ENCODE results near the gene CEP162.
"Not testable (repeated sequence)": the region's sequence is repeated elsewhere in the genome, so short reads cannot be mapped to it uniquely, and the experiment has no call there.

Gene CEP162

DNA sequence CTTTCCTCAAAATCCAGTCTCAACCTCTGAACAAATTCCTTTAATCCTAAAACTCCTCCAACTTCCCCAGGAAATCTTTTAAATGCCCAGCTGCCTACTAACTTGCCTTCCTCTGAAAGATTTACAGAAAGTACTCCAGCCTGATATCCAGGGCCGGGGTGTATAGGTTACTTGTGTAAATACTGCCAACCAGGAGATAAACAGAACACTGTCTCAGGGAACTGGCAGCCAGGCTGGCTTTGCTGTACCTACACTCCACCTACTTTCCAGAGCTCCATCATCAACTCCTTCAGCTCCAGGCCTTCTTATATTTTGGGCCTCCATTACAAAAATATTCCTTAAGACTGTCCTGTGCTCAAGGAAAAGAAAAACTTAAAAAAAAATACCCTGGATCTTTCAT, 85.9 kb downstream of the CEP162 start:
- DNase-seq = no peak

DNA sequence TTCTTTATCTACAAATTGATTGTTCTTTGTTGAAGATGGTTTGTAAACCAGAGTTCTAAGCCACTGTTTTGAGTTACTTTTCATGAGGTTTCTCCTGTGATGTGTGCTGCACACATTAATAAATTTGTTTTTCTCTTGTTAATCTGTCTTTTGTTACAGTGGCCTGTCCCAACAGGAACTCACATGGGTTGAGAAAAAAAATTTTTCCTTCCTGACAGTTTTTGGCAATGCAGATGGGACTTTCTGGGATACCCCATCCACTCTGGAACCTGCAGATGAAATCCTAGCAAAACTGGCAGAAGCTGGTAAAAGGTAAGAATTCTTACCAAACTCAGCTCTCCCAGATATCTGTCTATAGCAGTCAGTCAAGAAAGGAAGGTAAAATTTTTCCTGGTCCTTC, 88.1 kb downstream of the CEP162 start:
- no peak for DNase-seq

DNA sequence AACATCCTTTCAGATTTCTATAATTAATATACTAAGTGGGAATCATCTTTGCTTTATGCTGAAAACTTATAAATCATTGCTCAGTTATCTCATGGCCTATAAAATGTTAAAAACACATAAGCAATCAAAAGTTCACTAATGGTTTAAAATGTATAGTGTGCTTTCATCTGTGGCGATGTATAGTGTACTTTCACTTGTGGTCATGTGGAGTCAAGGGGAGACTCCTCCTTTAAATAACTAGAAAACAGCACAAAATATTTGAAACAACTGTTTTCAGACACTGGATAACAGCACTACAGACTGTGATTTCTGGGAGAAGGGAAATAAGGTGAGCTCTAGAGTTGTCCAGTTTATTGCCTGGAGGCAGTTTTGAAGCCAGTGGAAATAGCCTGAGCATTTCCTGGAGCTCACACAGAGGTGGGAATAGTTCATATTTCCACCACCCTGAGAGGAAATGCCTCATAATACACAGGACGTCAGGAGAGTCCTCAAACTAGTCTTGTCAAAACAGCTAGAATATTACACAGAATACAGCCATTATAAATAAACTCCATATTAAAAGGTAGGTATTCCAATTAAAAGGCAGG, 89.4 kb downstream of the CEP162 start:
- DNase-seq = no peak

DNA sequence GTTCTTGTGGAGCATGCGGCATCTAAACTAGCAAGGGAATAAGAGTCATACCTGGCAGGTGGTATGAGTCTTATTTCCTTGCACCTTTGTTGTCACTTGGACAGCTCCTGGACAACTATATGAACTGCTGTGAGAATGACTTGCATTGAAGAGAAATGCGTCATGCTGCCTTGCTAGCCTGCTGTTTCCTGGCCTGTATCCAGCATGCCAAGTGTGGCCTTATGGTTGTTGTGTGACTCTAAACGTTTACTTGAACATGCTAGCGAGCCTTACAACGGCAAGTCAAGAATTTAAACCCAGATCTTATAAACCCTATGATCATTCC, 90.4 kb downstream of the CEP162 start:
- DNase-seq = no peak

DNA sequence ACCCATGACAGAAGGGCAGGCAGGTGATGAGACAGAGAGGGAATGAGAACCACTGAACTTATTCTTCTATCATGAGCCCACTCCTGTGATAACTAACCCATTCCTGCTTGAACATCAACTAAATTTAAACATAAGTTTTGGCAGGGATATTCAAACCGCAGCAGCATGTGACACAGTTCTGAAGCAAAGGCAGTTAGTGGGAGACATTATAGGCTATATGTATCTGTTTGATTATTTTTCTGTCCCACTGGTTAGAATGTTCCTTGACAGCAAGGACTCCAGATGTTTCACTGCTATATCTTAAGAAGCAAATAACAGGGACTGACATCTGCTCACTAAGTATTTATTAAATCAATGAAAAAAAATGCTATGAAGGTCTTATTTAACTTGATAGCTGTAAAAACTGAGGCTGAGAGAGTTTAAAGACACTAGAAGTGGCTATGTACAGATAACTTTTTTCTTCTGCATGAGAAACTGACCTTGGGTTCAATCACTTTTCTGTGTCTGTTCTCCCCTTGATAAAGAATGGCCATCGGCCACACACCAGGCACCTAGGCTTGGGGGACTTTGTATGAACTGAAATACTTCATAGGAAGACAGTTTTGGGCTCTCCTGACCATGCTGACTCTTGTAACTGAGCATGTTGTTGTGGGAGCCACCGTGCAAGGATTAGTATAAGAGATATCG, 90.9 kb downstream of the CEP162 start:
- DNase-seq = no peak

DNA sequence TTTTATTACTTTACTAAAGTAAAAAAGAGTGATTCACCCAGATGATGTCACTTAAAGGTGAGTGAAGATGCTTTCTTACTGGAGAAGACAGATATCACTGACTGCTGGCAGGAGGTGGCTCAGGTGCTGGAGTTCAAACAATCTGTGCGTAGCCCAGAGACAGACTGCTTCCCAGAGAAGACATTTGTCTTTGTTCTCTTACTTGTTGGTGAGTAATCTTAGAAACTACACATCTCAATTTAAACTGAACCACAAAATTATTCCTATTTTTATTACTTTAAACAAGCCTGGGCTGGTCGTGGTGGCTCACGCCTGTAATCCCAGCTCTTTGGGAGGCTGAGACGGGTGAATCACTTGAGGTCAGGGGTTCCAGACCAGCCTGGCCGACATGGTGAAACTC, 92.2 kb downstream of the CEP162 start:
- DNase-seq = no peak

DNA sequence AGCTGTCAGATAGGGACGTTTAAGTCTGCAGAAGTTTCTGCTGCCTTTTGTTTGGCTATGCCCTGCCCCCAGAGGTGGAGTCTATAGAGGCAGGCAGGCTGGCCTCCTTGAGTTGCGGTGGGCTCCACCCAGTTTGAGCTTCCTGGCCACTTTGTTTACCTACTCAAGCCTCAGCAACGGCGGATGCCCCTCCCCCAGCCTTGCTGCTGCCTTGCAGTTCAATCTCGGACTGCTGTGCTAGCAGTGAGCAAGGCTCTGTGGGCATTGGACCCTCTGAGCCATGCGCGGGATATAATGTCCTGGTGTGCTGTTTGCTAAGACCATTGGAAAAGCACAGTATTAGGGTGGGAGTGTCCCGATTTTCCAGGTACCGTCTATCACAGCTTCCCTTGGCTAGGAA, 94.1 kb downstream of the CEP162 start:
- DNase-seq = not testable (repeated sequence)

DNA sequence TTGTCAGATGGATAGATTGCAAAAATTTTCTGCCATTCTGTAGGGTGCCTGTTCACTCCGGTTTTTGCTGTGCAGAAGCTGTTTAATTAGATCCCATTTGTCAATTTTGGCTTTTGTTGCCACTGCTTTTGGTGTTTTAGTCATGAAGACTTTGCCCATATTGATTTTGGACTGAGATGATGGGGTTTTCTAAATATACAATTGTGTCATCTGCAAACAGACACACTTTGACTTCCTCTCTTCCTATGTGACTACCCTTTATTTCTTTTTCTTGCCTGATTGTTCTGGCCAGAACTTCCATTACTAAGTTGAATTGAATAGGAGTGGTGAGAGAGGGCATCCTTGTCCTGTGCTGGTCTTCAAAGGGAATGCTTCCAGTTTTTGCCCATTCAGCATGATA, 97.9 kb downstream of the CEP162 start:
- not testable (repeated sequence) for DNase-seq

DNA sequence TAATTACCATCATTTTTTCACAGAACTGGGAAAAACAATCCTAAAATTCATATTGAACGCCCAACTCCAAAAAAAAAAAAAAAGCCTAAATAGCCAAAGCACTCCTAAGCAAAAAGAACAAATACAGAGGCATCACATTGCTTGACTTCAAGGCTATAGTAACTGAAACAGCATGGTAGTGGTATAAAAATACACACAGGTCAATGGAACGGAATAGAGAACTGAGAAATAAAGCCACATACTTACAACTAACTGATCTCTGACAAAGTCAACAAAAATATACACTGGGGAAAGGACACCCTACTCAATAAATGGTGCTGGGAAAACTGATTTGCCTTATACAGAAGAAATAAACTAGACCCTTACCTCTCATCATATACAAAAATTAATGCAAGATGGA, 104.3 kb downstream of the CEP162 start:
- no peak for DNase-seq

DNA sequence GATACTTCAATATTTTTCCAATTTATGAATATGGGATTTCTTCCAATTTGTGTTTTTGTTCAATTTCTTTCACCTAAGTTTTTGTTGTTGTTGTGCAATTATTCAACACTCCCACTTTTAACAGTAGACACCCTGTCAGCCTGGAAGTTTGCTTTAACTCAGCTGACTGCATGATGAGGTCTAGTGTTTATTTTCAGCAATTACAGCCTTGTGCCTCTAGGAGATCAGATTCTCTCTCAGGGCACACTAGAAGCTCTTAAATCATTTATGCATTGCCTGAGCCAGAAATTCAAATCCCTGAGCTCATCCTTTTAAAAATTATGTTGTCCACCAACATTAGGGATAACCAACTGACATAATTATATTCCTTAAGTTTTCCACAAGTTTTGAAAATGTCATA, 108.2 kb downstream of the CEP162 start:
- no peak for DNase-seq

DNA sequence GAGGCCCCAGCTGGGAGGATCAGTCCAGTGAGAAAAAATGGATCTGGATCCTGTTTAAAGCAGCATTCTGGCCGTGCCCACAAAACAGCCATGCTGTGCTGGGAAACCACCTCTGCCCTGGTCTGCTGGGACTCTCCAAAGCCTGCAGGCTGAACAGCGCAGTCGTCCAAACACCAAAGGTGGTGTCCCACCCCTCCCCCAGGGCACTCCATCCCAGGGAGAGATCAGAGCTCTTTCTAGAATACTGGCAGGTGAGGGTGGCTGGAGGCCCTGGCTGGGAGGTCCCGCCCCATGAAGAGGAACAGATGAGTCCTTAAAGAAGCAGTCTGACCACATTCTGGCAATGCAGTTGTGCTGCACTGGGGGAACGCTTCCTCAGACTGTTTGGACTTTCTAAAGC, 109.3 kb downstream of the CEP162 start:
- no peak for DNase-seq

DNA sequence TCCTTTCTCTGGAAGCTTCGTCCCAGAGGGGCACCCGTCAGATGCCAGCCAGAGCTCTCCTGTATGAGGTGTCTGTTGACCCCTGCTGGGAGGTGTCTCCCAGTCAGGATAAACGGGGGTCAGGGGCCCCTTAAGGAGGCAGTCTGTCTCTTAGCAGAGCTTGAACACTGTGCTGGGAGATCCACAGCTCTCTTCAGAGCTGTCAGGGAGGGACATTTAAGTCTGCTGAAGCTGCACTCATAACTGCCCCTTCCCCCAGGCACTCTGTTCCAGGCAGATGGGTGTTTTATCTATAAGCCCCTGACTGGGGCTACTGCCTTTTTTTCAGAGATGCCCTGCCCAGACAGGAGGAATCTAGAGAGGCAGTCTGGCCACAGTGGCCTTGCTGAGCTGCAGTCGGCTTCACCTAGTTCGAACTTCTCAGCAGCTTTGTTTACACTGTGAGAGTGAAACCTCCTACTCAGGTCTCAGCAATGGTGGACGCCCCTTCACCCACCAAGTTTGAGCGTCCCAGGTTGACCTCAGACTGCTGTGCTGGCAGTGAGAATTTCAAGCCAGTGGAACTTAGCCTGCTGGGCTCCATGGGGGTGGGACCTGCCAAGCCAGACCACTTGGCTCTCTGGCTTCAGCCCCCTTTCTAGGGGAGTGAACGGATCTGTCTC, 112.4 kb downstream of the CEP162 start:
- DNase-seq = not testable (repeated sequence)

DNA sequence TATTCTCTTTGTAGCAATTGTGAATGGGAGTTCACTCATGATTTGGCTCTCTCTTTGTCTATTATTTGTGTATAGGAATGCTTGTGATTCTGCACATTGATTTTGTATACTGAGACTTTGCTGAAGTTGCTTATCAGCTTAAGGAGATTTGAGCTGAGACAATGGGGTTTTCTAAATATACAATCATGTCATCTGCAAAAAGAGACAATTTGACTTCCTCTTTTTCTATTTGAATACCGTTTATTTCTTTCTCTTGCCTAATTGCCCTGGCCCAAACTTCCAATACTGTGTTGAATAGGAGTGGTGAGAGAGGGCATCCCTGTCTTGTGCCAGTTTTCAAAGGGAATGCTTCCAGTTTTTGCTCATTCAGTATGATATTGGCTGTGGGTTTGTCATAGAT, 116.1 kb downstream of the CEP162 start:
- DNase-seq = not testable (repeated sequence)

DNA sequence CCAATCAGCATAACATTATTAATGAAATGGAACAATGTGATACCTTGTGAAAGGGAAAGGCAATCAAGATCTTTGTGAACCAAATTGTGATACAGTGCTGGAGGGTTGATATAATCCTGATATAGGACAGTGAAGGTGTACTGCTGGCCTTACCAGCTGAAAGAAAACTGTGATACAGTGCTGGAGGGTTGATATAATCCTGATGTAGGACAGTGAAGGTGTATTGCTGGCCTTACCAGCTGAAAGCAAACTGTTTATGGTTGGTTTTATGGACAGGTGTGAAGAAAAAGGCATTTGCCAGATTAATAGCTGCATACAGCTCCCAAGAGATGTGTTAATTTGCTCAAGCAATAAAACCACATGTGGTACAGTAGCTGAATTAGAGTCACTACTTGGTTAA, 119.9 kb downstream of the CEP162 start:
- DNase-seq = no peak

DNA sequence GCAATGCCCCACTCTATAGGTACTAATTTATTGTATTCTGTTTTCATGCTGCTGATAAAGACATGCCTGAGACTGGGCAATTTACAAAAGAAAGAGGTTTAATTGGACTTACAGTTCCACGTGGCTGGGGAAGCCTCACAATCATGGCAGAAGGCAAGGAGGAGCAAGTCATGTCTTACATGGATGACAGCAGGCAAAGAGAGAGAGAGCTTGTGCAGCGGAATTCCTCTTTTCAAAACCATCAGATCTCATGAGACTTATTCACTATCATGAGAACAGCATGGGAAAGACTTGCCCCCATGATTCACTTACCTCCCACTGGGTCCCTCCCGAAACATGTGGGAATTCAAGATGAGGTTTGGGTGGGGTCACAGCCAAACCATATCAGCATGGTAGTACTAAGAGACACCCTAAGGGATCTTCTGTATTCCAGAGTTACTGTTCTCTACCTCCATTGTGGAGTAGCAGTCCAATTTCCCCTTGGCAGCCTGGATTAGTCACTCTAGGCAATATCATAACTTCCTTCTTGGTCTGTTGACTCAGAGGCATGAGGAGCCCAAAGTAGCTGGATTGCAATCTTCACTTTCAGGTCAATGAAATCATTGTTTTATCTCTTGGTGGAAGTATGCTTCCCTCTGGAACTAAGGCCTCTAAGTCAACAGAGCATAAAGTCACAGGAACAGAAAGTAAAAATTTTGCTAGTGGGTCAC, 122.1 kb downstream of the CEP162 start:
- not testable (repeated sequence) for DNase-seq

DNA sequence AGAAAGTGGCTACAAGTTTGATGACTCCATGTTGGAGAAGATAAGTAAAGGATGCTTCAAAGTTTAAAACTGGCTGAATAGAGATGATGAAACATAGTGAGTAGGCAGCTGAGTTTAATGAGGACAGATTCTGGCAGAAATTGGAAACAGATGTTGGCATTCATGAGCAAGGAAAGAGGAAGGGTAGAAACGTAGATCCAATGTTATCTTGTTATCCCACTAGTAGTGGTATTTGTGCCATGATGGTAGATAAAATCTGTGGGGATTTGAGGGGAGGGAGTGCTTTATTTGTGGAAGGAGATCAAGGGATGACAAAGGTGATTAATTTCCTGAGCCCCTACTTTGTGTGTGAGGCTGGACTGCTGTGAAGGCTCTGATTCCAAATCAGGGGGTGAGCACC, 124.4 kb downstream of the CEP162 start:
- DNase-seq = no peak

DNA sequence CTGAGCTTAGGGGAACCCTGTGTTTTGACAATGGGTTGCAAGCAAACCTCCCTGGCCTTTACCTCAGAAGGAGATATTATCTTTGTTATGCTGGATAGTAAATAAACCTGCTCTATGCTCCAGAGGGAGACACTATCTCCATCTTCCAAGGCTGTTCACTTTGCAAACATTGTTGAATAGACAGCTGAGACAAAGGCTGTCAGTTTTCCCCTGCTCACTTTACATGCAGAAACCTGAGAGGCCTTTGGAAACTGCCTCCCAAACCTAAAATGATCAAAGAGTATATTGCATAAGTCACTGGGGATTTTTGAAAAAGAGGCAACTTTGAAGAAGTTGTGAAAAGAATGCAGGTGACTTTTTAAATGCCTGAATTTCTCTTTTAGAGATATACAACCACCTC, 132.3 kb downstream of the CEP162 start:
- DNase-seq = no peak

DNA sequence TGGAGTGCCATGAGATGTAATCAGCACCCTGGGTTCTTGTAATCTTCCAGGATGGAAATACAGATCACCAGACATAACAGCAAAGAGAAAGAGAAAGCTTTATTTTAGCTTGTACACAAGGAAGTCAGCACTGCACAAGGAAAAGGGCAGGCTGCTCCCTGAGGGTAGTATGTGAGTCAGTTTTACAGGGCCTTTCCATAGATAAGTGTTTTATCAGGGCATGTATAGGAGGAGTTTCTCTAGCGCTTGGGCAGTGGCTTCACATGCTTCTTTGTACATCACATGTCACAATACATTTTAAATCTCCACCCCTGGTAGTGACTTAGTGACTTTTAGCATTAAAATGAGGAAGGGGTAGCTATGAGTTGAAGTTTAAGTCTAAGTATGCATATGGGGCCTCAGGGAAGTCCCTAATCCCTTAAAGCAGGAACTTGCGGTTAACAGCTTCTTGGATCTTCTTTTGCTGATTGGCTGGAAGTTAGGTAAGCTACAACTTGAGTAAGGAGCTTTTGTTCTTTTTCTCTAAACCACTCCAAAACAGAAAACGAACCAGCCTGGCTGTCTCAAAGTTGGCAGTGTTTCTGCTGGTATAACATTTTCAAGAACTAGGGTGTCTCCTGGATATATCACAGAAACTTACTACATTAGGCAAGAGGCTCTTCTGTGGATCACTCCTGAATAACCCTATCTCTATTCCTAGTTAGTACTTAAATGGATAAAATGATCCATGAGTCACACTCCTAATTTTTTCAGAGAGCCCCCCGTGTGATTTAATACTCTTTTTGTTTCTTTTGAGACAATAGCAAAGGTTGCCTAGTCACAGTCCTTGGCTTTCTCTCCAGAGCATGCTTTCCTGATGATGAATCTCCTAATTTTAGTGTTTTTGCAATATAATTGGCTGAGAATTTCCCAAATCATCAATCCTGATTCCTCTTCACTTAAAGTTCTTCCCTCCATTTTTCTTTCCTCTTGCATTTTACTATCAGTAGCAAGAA, 133.7 kb downstream of the CEP162 start:
- DNase-seq = no peak

DNA sequence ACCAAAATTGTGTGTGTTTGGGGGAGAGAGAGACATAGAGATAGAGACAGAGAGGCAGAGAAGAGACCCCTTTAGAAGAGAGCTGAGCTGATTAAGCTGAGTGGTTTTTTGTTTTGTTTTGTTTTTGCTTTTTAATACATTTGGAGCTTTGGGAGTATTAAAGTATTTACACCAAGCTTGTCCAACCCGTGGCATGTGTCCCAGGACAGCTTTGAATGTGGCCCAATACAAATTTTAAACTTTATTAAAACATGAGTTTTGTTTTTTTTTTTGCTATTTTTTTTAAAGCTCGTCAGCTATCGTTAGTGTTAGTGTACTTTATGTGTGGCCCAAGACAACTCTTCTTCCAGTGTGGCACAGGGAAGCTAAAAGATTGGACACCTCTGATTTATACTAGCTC, 137.9 kb downstream of the CEP162 start:
- DNase-seq = no peak

DNA sequence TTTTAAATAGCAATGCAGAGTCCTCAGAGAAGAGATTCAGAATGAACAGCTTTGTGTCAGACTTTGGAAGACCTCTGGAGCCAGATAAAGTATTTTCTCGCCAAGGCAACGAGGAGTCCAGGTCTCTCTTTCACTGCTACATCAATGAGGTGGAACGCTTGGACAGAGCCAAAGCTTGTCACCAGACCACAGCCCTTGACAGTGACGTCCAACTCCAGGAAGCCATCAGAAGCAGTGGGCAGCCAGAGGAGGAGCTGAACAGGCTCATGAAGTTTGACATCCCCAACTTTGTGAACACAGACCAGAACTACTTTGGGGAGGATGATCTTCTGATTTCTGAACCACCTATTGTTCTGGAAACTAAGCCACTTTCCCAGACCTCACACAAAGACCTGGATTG, 138.4 kb downstream of the CEP162 start:
- DNase-seq = no peak

DNA sequence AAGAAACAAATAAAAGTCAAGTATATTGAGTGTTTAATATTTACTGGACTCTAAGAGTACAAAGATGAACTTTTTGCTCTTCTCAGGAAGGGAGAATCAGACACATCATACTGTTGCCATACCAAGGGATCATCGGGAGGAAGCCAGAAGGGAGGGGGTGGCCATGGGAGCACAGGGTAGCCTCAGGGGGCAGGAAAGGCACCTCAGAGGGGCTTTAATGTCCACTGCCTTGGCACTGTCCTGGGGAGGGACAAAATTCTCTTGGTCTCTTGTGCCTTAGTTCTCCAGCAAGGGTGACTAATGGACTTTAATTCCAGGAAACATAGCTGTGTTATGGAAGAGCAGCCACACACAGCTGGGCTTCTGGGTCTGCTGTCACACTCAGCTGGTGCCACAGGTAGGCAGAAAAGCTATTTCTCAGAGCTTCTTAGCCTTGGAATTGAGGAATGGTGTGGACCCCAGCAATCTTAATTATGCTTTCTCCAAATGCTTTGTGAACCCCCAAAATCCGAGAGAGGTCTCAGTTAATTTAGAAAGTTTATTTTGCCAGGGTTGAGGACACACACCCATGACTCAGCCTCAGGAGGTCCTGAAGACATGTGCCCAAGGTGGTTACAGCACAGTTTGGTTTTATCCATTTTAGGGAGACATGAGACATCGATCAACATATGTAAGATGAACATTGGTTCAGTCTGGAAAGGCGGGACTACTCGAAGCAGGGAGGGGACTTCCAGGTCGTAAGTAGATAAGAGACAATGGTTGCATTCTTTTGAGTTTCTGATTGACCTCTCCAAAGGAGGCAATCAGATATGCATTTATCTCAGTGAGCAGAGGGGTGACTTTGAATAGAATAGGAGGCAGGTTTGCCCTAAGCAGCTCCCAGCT, 140.7 kb downstream of the CEP162 start:
- DNase-seq = no peak

DNA sequence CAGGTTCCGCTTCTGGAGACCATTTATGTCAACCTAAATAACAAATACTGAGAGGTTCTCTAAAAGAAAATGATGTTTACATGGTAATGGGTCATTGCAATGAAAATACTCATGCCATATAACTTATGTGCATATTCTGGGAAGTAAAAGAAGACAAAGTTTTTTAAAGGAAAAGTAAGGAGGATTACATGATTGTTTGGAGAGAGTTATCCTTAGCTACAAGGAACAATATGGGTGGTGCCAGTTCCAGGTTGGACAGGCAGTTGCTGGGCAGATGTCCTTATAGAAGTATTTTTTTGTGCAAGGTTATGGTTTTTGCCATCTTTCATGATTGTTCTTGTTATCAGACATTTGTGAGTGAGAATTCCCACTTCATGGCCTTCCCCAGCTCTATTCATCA, 141.4 kb downstream of the CEP162 start:
- no peak for DNase-seq

All from eye (tissue), 1 donor.